ENCODE measurements around the gene PLPP2.

The PLPP2 gene

DNA sequence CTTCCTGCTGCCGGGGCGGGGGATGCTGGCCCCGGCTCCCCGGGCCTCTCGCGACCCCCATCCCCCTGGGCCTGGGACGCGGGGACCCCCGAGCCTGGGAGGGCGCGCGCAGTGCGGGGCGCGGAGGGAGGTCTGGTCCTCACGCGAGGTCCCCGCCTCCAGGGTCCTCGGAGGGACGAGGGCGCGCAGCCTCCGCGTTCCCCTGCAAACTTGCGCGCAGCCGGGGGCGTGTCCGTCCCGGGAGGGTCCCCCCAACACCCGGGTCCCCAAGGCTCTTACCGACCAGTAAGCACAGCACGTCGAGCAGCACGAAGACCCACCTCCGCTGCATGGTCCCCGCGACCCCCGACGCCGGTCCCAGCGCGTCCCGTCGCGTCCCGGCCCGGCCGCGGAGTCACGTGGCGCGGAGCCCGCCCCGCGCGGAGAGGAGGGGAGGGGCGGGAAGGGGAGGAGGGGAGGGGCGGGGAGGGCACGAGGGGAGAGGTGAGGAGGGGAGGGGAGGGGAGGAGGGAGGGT lies at the start of gene PLPP2:
Gene PLPP2 (minus strand): TSS at position 398 of the 516 bp plus-strand sequence. CDS start 67 bp downstream, at position 331.
- TF ChIP-seq, protein P1, sequence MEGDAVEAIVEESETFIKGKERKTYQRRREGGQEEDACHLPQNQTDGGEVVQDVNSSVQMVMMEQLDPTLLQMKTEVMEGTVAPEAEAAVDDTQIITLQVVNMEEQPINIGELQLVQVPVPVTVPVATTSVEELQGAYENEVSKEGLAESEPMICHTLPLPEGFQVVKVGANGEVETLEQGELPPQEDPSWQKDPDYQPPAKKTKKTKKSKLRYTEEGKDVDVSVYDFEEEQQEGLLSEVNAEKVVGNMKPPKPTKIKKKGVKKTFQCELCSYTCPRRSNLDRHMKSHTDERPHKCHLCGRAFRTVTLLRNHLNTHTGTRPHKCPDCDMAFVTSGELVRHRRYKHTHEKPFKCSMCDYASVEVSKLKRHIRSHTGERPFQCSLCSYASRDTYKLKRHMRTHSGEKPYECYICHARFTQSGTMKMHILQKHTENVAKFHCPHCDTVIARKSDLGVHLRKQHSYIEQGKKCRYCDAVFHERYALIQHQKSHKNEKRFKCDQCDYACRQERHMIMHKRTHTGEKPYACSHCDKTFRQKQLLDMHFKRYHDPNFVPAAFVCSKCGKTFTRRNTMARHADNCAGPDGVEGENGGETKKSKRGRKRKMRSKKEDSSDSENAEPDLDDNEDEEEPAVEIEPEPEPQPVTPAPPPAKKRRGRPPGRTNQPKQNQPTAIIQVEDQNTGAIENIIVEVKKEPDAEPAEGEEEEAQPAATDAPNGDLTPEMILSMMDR (conservative IDR thresholded peaks at IDR 0.05; ENCODE audit: low read depth, low read length), result no peak
- no peaks in the 10 kb centered on the region for H3K79me2 ChIP-seq (ENCODE audit: insufficient read depth, low read depth)
- H3K9ac ChIP-seq, result peak within 1 kb of the TSS; percentile 6; the same call in 1 of the 2 replicates
- H3K4me2 ChIP-seq, result no peak within 1 kb of the TSS
- H2AFZ ChIP-seq (ENCODE audit: low read depth), result peak within 1 kb of the TSS; percentile 44
- no peaks in the 10 kb centered on the region for H4K20me1 ChIP-seq (ENCODE audit: insufficient read depth)
- H3K27me3 ChIP-seq (ENCODE audit: insufficient read depth, low read depth), result peaks cover 20% of the 10 kb centered on the region
- no peak within 1 kb of the TSS for H3K4me3 ChIP-seq (IDR thresholded peaks at IDR 0.05; ENCODE audit: insufficient read depth, low read depth, low read length)
- H3K27ac ChIP-seq, result no peak within 1 kb of the TSS
- H3K36me3 ChIP-seq (ENCODE audit: insufficient read depth), result no peaks in the 10 kb centered on the region
- H3K4me1 ChIP-seq (ENCODE audit: low read depth, poor library complexity, severe bottlenecking), result no peaks in the 10 kb centered on the region

DNA sequence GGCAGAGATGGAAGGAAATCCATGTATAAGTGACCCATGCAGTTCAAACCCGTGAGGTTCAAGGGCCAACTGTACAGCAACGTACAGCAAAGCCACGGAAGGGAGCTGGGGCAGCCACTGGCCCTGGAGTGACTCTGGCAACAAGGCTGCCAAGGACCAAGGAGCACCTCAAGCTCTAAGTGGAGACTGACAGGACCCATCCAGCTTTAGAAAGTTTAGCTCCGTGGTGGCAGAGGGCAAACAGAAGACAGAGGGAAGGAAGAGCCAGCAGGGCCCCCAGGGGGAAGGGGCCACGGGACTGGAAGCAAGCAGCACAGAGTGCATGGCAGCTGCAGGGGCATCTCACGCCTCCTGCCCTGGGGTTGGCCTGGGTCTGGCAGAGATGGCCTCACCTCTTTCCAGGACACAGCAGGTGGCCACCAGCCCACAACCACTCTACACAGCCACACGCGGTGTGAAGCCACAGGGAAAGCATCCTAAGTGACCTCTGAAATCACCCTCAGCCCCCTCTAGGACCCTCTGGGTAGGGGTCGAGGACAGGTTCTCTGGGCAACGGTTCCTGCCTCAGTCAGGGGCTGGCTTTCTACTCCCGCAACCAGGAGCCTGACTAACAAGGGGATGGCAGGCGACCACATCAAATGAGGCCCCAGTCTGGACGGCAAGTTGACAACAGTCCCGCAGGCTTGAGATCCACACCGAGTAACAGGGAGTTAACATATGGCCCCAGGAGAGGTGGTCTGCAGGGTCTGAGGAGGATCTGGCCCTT lies 49.6 kb upstream of the PLPP2 start:
- peaks cover 6% of the 10 kb centered on the region for H3K4me1 ChIP-seq (ENCODE audit: low read depth, poor library complexity, severe bottlenecking)
- no peak overlapping the region for H3K27ac ChIP-seq
- H3K9ac ChIP-seq, result no peak overlapping the region
- H3K36me3 ChIP-seq (ENCODE audit: insufficient read depth), result no peaks in the 10 kb centered on the region
- TF ChIP-seq, protein P1 (conservative IDR thresholded peaks at IDR 0.05; ENCODE audit: low read depth, low read length), result no peak
- 0 out of 2 replicates have a peak, but pooled peaks cover 6% of the 10 kb centered on the region for H3K27me3 ChIP-seq (ENCODE audit: insufficient read depth, low read depth)
- H2AFZ ChIP-seq (ENCODE audit: low read depth), result no peak overlapping the region
- peaks cover 30% of the 10 kb centered on the region; the same call in 1 of the 2 replicates for H3K79me2 ChIP-seq (ENCODE audit: insufficient read depth, low read depth)
- no peak overlapping the region for H3K4me3 ChIP-seq (IDR thresholded peaks at IDR 0.05; ENCODE audit: insufficient read depth, low read depth, low read length)
- H3K4me2 ChIP-seq, result no peak overlapping the region
- no peaks in the 10 kb centered on the region for H4K20me1 ChIP-seq (ENCODE audit: insufficient read depth)

DNA sequence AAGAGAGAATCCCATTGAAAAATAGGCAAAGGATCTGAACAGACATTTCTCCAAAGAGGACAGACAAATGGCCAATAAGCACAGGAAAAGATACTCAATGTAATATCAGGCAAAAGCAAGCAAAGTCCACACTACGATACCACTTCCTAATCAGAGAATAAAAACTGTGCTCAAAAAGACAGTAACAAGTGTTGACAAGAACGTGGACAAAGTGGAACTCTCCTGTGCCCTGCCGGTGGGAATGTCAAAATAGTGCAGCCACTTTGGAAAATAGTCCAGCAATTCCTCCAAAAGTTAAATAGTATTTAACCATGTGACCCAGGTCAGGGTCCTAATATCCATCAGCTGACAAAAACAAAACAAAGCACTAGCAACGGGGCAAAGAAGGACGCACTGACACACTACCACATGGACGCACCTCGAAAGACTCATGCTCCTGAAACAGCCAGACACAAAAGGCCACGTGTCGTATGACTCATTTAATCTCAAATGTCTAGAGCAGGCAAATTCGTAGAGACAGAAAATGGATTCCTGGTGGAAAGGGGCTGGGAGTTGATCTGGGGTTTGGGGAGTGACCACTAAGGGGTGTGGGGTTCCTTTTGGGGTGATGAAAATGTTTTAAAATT lies 48.2 kb upstream of the PLPP2 start:
- TF ChIP-seq, protein P1 (conservative IDR thresholded peaks at IDR 0.05; ENCODE audit: low read depth, low read length), result no peak
- no peaks in the 10 kb centered on the region for H4K20me1 ChIP-seq (ENCODE audit: insufficient read depth)
- H2AFZ ChIP-seq (ENCODE audit: low read depth), result no peak overlapping the region
- H3K36me3 ChIP-seq (ENCODE audit: insufficient read depth), result no peaks in the 10 kb centered on the region; the same call in 1 of the 2 replicates
- no peaks in the 10 kb centered on the region for H3K27me3 ChIP-seq (ENCODE audit: insufficient read depth, low read depth)
- peaks cover 30% of the 10 kb centered on the region; the same call in 1 of the 2 replicates for H3K79me2 ChIP-seq (ENCODE audit: insufficient read depth, low read depth)
- no peak overlapping the region for H3K4me2 ChIP-seq
- peaks cover 6% of the 10 kb centered on the region for H3K4me1 ChIP-seq (ENCODE audit: low read depth, poor library complexity, severe bottlenecking)
- no peak overlapping the region for H3K4me3 ChIP-seq (IDR thresholded peaks at IDR 0.05; ENCODE audit: insufficient read depth, low read depth, low read length)
- no peak overlapping the region for H3K27ac ChIP-seq
- no peak overlapping the region for H3K9ac ChIP-seq

DNA sequence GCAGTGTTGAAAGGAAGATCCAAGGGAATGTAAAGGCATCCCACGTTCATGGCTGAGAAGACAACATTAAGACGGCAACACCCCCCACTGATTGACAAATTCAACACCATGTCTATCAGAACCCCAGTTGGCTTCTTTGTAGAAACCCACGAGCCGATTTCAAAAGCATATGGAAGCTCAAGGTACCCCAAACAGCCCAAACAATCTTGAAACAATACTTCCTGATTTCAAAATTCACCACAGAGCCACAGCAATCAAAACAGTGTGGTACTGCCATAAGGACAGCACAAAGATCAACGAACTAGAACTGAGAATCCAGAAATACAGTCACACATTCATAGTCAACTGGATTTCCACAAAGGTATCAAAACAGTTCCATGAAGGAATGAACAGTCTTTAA lies 47.2 kb upstream of the PLPP2 start:
- H4K20me1 ChIP-seq (ENCODE audit: insufficient read depth), result no peaks in the 10 kb centered on the region
- no peak overlapping the region for H3K4me3 ChIP-seq (IDR thresholded peaks at IDR 0.05; ENCODE audit: insufficient read depth, low read depth, low read length)
- peaks cover 1% of the 10 kb centered on the region for H3K4me1 ChIP-seq (ENCODE audit: low read depth, poor library complexity, severe bottlenecking)
- no peak overlapping the region for H3K4me2 ChIP-seq
- H3K27me3 ChIP-seq (ENCODE audit: insufficient read depth, low read depth), result no peaks in the 10 kb centered on the region
- no peaks in the 10 kb centered on the region; the same call in 1 of the 2 replicates for H3K36me3 ChIP-seq (ENCODE audit: insufficient read depth)
- peaks cover 24% of the 10 kb centered on the region; the same call in 1 of the 2 replicates for H3K79me2 ChIP-seq (ENCODE audit: insufficient read depth, low read depth)
- no peak overlapping the region for H2AFZ ChIP-seq (ENCODE audit: low read depth)
- TF ChIP-seq, protein P1 (conservative IDR thresholded peaks at IDR 0.05; ENCODE audit: low read depth, low read length), result no peak
- H3K27ac ChIP-seq, result no peak overlapping the region
- H3K9ac ChIP-seq, result no peak overlapping the region
